DMS114 treated with DMSO at 0.1 percent for 48 hours (cell line): Measurements from ENCODE around the gene PRH2.

Source experiments
- DNase-seq: peaks from one replicate; lab custom pipeline; 2025; ENCODE audit not compliant: unreplicated experiment; lab: John Stamatoyannopoulos, UW

PRH2 gene

DNA sequence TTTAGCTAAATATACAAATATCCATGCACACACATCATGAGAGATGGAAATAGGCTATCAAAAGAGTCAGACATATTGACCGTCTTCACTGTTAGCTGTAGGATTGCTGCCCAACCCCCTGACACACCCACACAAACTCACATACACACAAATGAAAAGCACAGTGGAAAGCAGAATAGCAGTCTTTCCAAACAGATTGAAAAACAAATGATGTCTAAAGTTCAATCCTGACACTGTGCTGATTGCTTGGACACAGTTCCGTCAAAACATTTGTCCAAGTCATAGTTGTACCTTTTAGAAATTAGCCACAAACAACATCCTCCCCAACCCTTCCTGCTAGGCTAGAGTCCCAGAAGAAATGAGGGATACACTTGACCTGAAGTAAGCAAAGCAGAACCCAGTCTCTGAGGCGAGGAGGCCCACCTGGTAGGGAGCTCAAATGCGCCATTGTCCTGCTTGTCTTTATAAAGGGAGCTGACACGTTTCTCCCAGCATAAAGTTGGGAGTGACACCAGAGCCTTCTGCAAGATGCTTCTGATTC is at the start of gene PRH2:
PRH2 (plus strand) TSS at position 491 of the 541 bp plus-strand sequence; CDS start at position 529, 38 bp downstream.
- DNase-seq = no peak

DNA sequence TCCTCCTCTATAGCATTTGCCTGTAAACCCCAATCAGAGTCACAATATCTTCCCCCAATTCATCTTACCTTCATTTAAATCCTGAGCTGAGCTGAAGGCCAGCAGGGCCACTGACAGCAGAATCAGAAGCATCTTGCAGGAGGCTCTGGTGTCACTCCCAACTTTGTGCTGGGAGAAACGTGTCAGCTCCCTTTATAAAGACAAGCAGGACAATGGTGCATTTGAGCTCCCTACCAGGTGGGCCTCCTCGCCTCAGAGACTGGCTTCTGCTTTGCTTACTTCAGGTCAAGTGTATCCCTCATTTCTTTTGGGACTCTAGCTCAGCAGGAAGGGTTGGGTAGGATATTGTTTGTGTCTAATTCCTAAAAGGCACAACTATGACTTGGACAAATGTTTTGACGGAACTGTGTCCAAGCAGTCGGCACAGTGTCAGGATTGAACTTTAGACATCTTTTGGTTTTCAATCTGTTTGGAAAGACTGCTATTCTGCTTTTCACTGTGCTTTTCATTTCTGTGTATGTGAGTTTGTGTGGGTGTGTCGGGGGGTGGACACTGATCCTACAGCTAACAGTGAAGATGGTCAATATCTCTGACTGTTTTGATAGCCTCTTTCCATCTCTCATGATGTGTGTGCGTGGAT is 44.8 kb upstream of the PRH2 start, which contains the start of gene PRH1:
PRH1 (minus strand) TSS at position 170 of the 640 bp plus-strand sequence; CDS start at position 132, 38 bp downstream.
- no peak for DNase-seq

DNA sequence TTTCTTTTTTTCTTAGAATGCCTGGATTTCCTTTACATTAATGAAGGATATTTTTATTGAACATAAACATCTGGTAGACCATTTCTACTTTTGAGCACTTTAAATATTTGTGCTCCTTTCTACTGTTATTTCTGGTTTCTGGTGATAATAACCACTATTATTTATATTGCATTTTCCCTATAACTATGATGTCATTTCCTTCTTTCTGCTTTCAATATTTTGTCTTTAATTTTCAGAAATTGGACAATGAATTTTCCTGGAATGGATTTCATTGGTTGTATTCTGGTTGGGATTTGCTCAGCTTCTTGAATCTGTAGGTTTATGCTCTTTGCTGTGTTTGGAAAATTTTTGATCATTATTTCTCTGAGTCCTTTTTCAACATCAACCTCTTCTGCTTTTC is 39.8 kb upstream of the PRH2 start:
- no peak for DNase-seq

DNA sequence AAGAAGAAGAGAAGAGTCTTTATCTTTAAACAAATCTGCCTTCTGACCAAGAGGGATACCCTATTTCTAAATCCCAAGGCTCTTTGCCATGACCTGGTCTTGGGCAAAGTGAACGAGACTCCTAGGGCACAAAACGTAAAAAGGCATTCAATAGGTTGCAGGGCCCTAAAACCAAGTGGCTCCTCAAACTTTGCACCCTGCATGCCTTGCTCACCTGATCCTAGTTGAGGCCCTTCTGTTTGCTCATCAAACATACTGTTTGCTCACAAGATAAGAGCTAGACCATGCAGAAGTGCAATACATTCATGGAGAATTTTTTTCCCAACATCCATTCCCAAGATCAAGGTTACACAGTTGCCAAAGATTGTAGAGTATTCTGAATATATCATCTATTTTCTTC is 37.1 kb upstream of the PRH2 start:
- no peak for DNase-seq

DNA sequence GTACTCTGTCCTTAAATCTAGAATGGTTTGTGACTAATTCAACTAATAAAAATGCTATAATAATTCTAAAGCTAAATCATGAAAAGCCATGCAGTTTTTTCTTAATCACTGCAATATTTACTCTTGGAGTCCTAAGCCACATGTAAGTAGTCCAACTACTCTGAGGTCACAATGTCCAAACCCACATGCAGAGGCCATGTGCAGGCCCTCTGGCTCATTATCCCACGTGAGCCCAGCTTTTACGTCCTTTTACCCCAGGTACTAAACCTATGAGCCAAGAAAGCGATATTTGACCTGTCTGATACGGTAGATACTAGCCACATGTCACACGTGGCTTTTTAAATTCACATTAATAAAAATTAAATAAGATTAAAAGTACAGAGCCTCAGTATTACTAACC is 32.2 kb upstream of the PRH2 start:
- no peak for DNase-seq

DNA sequence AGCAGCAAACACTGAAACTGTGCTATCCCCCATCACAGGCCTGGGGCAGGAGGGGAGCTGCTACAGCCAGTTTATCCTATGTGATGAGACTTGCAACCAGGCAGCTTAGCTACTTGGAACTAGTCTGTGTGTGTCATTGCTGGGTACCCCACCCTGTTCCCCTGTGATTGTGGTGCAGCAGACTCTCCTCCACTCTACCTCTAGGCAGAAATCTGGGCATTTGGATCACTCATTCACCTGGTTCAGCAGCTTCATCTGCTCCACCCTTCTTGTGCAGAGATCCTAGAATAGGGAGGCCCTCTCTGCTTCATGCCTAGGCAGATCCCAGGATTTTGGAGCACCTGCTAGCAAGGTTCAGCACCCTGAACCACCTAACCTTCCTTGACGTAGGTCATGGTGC is 28.5 kb upstream of the PRH2 start:
- DNase-seq = no peak

DNA sequence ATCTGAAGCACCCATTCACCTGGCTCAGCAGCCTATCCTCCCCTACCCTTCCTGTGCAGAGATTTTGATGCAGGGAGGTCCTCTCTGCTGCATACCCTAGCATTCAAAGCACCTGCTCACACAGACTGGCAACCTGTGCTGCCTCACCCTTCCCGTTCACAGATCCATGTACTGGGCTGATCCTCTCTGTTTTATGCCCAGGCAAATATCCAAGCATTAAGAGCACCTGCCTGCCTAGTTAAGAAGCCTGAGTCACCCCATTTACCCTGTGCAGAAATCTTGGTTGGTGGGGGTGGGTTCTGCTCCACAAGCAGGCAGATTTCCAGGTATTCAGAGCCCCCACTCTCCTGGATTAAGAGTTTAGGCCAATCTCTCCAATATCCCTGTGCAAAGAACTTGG is 28.1 kb upstream of the PRH2 start:
- DNase-seq = no peak

DNA sequence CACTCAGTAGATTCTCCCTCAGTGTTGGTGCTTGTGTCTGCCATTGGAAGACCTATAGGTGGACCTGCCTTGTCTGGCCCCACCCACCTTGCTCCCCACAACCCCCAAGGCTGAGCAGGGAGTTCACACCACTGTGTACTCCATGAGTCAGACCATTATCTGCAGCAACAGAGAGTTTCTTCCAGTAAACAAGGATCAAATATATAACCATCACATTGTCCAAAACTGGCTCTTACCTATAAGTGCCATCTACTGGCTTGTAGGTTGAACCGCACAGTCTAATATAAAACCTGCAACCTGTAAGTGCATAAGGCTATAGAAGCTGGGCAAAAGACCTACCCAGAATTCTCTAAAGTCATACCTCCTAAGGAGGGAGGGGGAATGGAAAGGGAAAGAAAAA is 27.6 kb upstream of the PRH2 start:
- DNase-seq = no peak

DNA sequence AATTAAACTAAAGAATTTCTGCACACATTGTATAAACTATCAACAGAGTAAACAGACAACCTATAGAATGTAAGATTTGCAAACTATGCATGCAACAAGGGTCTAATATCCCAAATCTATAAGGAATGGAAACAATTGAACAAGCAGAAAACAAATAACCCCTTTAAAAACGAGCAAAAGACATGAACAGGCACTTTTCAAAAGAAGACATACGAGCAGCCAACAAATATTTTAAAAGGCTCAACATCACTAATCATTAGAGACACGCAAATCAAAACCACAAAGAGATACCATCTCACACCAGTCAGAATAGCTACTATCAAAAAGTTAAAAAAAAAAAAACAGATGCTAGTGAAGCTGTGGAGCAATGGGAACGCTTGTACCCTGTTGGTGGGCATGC is 24.4 kb upstream of the PRH2 start:
- DNase-seq = no peak

DNA sequence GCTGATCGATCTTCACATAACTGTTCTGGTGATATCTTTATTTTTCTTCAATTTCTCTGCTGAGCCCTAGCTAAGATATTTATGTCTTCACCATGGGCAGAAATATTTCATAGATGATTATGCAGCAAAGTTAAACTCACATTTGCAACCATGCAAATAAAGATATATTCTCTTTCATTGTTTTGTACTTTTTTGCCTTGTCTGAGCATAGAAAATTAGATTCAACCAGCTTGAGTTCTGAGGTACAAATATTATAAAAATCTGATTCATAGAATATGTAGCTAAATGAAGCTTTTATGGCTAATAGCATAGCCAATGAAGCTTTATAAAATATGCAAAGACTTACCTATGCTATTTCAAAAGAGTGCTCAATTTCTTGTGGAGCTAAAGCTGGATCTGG is 19.6 kb upstream of the PRH2 start, which contains the start of gene TAS2R13:
TAS2R13 (minus strand) TSS at position 101 of the 400 bp plus-strand sequence. CDS start 264 bp downstream, outside the sequence.
- DNase-seq = no peak

DNA sequence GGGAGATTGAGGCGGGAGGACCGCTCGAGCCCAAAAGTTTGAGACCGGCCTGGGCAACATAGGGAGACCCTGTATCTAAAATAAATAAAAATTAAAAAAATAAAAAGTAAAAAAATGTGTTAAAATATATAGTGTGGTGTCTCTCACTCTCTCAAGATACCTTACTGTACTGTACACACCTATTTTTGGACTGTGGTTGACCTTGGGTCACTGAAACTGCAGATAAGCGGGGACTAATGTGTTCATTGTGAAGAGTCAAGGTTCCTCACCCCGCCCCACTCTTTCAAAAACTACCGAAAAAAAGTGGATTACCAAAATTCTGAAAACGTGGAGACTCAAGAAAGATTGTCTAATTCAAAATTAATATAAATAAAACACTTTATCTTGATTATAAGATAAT is 18.7 kb upstream of the PRH2 start:
- DNase-seq = no peak

DNA sequence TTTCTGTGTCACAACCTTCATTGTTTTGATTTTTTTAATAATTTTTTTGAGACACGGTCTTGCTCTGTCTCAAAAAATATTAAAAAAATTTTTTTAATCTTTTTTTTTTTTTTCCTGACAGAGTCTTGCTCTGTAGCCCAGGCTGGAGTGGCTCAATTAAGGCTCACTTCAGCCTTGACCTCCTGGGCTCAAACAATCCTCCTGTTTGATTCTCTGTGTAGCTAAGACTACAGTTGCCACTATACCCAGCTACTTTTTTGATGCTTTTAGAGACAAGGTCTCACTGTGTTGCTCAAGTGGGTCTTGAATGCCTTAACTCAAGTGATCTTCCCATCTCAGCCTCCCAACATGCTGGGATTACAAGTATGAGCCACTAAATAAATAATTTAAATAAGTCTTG is 9.2 kb upstream of the PRH2 start:
- no peak for DNase-seq

DNA sequence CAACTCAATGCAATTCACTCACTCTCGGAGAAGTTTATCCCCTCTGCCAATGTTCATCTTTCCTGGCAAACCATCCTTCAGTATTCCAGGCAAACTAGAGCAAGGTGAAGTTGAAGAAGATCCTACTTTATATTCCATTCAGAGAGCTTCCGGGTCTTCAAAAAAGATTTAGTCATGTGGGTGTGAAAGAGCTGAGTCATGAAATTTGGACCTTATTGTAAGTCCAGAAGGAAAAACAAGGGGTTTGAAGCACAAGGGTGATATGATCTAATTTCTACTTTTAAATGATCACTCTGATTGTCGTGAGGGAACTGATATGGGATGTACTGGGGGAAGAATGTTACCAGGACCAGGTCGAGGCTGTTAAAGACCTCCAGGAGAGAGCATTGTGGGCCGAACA is 2.8 kb upstream of the PRH2 start:
- no peak for DNase-seq

DNA sequence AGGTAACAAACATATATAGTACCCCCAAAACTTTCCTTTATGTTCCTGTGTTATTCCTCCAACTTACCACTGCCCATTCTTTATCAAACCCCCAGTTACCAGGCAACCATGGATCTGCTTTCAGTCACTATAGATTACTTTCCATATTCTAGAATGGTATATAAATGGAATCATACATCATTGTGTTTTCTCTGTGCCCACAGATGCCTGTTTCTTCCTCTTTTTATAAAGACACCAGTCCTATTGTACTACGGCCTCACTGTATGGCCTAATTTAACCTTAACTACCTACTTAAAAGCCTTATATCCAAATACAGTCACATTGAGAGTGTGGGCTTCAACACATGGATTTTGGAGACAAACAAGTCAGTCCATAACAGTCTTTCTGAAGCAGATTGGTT is 7.5 kb downstream of the PRH2 start:
- DNase-seq = no peak

DNA sequence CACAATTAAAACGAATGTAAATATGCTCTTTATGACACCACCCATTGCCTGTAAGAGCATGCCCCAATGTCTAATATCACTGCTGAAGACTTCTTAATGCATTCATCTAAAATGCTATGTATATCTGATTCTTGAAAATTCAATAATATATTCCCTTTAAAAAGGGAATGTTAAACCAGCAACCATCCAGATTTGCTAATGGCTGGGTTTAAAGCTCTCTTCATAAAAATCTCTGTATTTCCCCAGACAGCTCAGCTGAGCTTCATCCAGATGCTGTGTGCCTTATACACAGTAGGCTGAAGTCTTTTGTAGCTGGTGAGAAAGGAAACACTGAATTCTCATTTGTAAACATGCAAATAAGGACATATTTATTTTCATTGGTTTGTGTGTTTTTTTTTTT is 10.1 kb downstream of the PRH2 start, which contains the start of gene TAS2R14:
TAS2R14 (minus strand) TSS at position 101 of the 400 bp plus-strand sequence; CDS start at position 45, 56 bp downstream.
- no peak for DNase-seq

DNA sequence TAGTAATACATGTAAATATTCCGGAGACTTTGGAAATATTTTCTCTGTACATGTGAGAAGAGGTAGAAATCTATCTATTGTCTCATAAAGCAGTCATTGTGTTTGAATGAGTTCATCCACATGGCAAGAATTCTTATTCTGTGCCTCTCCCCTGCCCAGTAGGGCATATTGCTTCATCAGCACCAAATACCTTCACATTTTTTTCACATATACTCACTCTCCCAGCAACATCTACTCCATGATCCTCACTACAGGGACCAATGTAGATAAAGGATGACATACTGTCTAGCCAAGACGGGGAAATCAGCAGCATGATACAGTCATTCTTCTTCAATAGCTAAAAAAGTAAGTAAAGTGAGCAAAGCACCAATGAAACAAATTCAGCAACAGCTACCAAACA is 11.4 kb downstream of the PRH2 start:
- DNase-seq = no peak

DNA sequence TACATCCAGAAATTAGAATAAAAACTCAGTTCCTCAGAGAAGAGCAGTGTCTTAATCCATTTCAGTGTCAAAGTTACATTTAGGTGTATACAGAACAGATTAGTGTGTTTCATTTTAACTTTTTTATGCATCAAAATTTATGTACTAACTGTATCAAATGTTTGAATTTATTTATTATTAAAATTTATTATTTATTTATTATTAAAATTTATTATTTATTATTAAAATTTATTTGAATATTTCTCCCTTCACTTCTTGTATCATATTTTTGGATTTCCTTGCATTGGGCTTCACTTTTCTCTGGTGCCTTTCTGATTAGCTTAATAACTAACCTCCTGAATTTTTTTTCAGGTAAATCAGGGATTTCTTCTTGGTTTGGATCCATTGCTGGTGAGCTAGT is 12.3 kb downstream of the PRH2 start:
- DNase-seq = no peak

DNA sequence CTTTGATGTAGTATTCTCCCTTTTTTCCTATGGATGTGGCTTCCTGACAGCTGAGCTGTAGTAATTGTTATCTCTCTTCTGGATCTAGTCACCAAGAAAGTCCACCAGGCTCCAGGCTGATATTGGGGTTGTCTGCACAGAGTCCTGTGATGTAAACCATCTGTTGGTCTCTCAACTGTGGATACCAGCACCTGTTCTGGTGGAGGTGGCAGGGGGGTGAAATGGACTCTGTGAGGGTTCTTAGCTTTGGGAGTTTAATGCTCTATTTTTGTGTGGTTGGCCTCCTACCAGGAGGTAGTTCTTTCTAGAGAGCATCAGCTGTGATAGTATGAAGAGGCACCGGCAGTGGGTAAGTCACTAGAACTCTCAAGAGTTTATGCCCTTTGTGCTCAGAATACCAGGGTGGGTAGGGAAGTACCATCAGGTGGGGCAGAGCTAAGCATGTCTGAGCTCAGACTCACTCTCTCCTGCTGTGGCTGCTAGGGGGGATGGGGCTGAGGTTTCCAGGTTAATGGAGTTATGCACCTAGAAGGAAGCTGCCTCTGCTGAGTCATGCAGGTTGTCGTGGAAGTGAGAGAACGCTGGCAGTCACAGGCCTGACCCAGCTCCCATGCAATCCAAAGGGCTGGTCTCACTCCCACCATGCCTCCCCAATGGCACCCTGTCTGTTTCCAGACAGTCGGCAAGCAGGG is 13.0 kb downstream of the PRH2 start:
- no peak for DNase-seq

DNA sequence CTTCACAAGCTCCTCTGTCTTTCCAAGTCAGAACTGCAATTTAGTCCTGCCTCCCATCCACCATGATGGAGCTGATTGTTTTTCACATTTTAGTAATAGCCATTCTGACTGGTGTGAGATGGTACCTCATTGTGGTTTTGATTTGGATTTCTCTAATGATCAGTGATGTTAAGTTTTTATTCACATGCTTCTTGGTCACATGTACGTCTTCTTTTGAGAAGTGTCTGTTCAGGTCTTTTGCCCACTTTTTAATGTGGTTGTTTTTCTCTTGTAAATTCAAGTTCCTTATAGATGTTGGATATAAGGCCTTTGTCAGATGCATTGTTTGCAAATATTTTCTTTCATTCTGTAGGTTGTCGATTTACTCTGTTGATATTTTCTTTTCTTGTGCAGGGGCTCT is 14.1 kb downstream of the PRH2 start:
- no peak for DNase-seq

DNA sequence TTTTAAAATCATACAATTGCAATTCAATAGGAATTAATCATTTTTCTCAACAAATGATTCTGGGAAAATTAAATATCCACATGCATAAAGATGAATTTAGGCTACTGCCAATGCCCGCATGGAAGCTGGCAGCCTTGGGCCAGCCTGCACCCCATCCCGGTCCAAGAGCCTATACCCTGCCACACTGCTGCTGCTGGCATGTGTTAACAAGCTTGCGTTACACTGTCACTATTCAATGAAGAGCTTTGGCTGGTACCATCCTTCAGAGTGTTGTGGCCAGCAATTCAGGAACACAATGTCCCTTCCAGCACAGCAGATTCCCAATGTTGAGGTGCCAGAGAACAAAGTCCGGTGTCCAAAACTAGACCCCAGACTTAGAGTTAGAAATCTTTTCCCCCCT is 23.6 kb downstream of the PRH2 start:
- DNase-seq = no peak

DNA sequence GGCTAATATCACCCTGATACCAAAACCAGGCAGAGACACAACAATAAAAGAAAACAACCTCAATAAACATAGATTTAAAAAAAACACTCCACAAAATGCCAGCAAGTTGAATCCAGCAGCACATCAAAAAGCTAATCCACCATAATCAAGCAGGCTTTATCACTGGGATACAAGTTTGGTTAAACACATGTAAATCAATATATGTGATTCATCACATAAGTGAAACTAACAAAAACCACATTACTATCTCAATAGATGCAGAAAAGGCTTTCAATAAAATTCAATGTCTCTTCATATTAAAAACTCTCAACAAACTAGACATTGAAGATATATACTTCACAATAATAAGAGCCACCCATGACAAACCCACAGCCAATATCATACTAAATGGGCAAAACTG is 27.0 kb downstream of the PRH2 start:
- no peak for DNase-seq

DNA sequence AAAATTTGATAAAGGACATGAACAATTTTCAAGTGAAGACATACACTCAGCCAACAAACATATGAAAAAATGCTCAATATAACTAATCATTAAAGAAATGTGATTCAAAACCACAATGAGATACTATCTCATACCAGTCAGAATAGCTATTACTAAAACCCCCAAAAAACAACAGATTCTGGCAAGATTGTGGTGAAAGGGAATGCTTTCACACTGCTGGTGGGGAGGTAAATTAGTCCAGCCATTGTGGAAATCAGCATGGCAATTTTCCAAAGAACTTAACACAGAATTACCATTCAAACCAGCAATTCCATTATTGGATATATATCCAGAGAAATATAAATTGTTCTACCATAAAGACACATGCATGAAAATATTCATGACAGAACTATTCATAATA is 28.7 kb downstream of the PRH2 start:
- DNase-seq = no peak
